IPS-15b (cell line): ENCODE results near the gene FGF14.
A peak's percentile ranks its signal among the peaks of the same experiment; 100 is the strongest.

Experiments
- H3K27me3 ChIP-seq: one replicate; pipeline ENCODE4 v1.6.1; 2013; ENCODE audit warnings: low read length; ENCODE audit not compliant: control insufficient read depth, insufficient read depth
- H3K36me3 ChIP-seq: one replicate; pipeline ENCODE4 v1.6.1; 2013; ENCODE audit warnings: low read length; ENCODE audit not compliant: control insufficient read depth, insufficient read depth
- H3K4me1 ChIP-seq: one replicate; pipeline ENCODE4 v1.6.1; 2013; ENCODE audit warnings: mild to moderate bottlenecking, low read length; ENCODE audit not compliant: control insufficient read depth, insufficient read depth
- H3K4me3 ChIP-seq: one replicate; pipeline ENCODE4 v1.5.1; 2013; ENCODE audit warnings: low read depth, low read length
- H3K9ac ChIP-seq: one replicate; pipeline ENCODE4 v1.6.1; 2013; ENCODE audit warnings: low read depth, mild to moderate bottlenecking, low read length
- H3K9me3 ChIP-seq: one replicate; pipeline ENCODE4 v1.6.1; 2013; ENCODE audit warnings: mild to moderate bottlenecking, low read length; ENCODE audit not compliant: control insufficient read depth, insufficient read depth

FGF14 gene

DNA sequence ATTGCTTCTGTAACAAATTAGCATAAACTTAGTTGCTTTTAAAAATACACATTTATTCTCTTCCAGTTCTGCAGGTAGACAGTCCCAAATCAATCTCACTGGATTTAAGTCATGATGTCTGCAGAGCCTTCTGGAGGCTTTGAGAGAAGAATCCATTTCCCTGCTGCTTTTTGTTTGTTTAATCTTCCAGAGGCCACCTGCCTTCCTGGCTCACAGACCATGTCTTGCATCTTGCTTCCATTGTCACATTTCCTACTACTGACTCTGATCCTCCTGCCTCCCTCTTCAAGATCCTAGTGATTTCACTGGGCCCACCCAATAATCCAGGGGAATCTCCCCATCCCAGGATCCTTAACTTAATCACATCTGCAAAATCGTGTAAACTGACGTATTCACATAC is 476.1 kb downstream of the FGF14 start:
- no peak overlapping the region for H3K9ac ChIP-seq
- H3K4me3 ChIP-seq = no peak overlapping the region
- no peaks in the 10 kb centered on the region for H3K36me3 ChIP-seq
- H3K27me3 ChIP-seq = peaks cover 12% of the 10 kb centered on the region
- H3K4me1 ChIP-seq = peaks cover 4% of the 10 kb centered on the region
- no peaks in the 10 kb centered on the region for H3K9me3 ChIP-seq

- no peaks in the 10 kb centered on the region for H3K9me3 ChIP-seq
- no peak overlapping the region for H3K9ac ChIP-seq
- peaks cover 15% of the 10 kb centered on the region for H3K4me1 ChIP-seq
- H3K36me3 ChIP-seq = no peaks in the 10 kb centered on the region
- H3K4me3 ChIP-seq = peak overlapping the region; percentile 53
- H3K27me3 ChIP-seq = peaks cover 64% of the 10 kb centered on the region
Observed at GRCh38 chr13:101919541-101920181, 482.2 kb downstream of the FGF14 start.

- Histone ChIP-seq H3K4me3 (peak overlapping the region; percentile 61), H3K9ac (peak overlapping the region; percentile 20), H3K4me1 (peaks cover 15% of the 10 kb centered on the region), H3K36me3 (no peaks in the 10 kb centered on the region), H3K9me3 (no peaks in the 10 kb centered on the region), H3K27me3 (peaks cover 71% of the 10 kb centered on the region)
Observed at GRCh38 chr13:101917833-101918661, 483.8 kb downstream of the FGF14 start.

GRCh38 chr13:101917475-101917810 is 484.4 kb downstream of the FGF14 start:
- Histone ChIP-seq H3K4me1 (peaks cover 15% of the 10 kb centered on the region), H3K36me3 (no peaks in the 10 kb centered on the region), H3K27me3 (peaks cover 71% of the 10 kb centered on the region), H3K9me3 (no peaks in the 10 kb centered on the region), H3K9ac (no peak overlapping the region), H3K4me3 (peak overlapping the region; percentile 61)

GRCh38 chr13:101916775-101917474 is 484.9 kb downstream of the FGF14 start:
- H3K9ac ChIP-seq = no peak overlapping the region
- no peaks in the 10 kb centered on the region for H3K9me3 ChIP-seq
- peak overlapping the region; percentile 61 for H3K4me3 ChIP-seq
- no peaks in the 10 kb centered on the region for H3K36me3 ChIP-seq
- H3K27me3 ChIP-seq = peaks cover 71% of the 10 kb centered on the region
- H3K4me1 ChIP-seq = peaks cover 14% of the 10 kb centered on the region

- Histone ChIP-seq H3K9ac (no peak overlapping the region), H3K9me3 (no peaks in the 10 kb centered on the region), H3K4me3 (peak overlapping the region; percentile 61), H3K27me3 (peaks cover 64% of the 10 kb centered on the region), H3K4me1 (peaks cover 11% of the 10 kb centered on the region), H3K36me3 (no peaks in the 10 kb centered on the region)
Observed at GRCh38 chr13:101916108-101916774, 485.6 kb downstream of the FGF14 start.

- Histone ChIP-seq H3K4me1 (peaks cover 11% of the 10 kb centered on the region), H3K27me3 (peaks cover 59% of the 10 kb centered on the region), H3K36me3 (no peaks in the 10 kb centered on the region), H3K9ac (no peak overlapping the region), H3K4me3 (peak overlapping the region; percentile 61), H3K9me3 (no peaks in the 10 kb centered on the region)
Observed at GRCh38 chr13:101915755-101916107, 486.1 kb downstream of the FGF14 start.

GRCh38 chr13:101915331-101915730 is 486.5 kb downstream of the FGF14 start:
- peaks cover 11% of the 10 kb centered on the region for H3K4me1 ChIP-seq
- no peaks in the 10 kb centered on the region for H3K9me3 ChIP-seq
- peaks cover 56% of the 10 kb centered on the region for H3K27me3 ChIP-seq
- H3K36me3 ChIP-seq = no peaks in the 10 kb centered on the region
- H3K4me3 ChIP-seq = peak overlapping the region; percentile 61
- H3K9ac ChIP-seq = no peak overlapping the region

DNA sequence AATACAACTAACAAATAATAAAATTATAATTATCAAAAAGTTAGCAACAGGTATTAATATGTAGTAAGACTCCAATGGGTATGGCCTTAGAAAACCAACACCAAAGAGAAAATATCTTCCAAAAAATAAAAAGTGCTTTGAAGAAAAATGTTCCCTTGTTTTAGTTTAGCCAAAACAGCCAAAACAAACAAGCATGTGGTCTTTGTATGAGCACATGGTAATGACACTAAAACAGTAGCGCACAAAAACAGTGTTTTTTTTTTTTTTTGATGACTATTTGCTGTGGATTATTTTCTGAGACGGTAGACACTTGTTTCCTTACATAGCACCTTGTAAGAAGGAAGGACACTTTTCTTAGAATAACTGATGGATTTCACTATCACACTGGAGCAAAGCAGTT is 490.1 kb downstream of the FGF14 start:
- Histone ChIP-seq H3K9me3 (no peaks in the 10 kb centered on the region), H3K4me1 (peaks cover 4% of the 10 kb centered on the region), H3K27me3 (peaks cover 22% of the 10 kb centered on the region), H3K36me3 (no peaks in the 10 kb centered on the region), H3K9ac (no peak overlapping the region), H3K4me3 (no peak overlapping the region)

DNA sequence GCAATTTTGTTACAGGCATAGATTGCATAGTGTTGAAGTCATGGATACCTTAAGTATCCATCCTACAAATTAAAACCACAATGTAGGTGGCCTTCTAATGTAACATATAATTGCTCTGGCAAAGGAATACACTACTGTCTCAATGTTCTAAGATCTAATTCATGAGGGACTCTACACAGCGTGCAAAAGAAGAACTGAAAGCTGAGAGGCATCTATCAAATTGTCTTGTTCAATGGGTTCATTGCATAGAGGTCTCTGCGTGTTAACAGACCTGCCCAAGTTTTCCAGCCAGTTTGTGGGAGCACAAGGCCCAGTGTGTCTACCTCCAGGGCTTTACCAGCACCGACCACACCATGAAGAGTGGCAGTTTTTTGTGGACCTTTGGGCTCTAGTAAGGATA is 498.0 kb downstream of the FGF14 start:
- H3K4me3 ChIP-seq = no peak overlapping the region
- H3K9ac ChIP-seq = no peak overlapping the region
- H3K4me1 ChIP-seq = no peaks in the 10 kb centered on the region
- H3K36me3 ChIP-seq = no peaks in the 10 kb centered on the region
- no peaks in the 10 kb centered on the region for H3K9me3 ChIP-seq
- no peaks in the 10 kb centered on the region for H3K27me3 ChIP-seq

DNA sequence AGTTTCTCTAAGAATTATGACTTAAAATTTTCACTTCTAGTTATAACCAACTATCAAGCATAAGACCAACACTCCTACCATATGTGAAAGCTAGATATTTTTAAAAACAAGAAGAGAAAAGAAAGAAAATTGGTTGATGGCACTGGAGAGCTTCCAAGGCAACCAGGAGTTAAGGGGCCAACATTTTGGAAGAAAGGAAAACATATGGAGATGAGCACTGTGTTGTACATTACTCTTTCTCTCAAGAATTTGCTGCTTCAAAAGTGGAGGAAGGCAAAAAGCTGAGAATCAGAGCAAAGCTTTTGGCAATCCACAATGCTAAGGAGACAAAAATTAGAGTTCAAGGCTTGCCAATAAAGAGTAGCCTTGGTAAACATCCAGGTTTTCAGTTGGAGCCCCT is 503.2 kb downstream of the FGF14 start:
- H3K36me3 ChIP-seq = no peaks in the 10 kb centered on the region
- no peak overlapping the region for H3K4me3 ChIP-seq
- no peaks in the 10 kb centered on the region for H3K9me3 ChIP-seq
- H3K27me3 ChIP-seq = no peaks in the 10 kb centered on the region
- no peaks in the 10 kb centered on the region for H3K4me1 ChIP-seq
- H3K9ac ChIP-seq = no peak overlapping the region
